ENCODE measurements around the gene CALD1.

GRCh38 chr7:134750083-134751062 lies 29.1 kb upstream of the CALD1 start:
- no peak for TF ChIP-seq POLR2A (IDR thresholded peaks at IDR 0.05)
- peak in 4 of 7 experiments; percentile 12 to 52 (median 45) for TF ChIP-seq CTCF (IDR thresholded peaks at IDR 0.05)

All from stomach (tissue), 4 donors.